Activated naive CD4-positive, alpha-beta T cell (primary cell): ENCODE data around the gene PLA2G2F.

ENCODE experiments used
- DNase-seq, 4 experiments: peaks; one replicate each; lab custom pipeline; 2025; lab: John Stamatoyannopoulos, UW

Gene PLA2G2F

GRCh38 chr1:20138961-20139550 lies at the start of gene PLA2G2F:
TSS of gene PLA2G2F (plus strand) at chr1:20139323. CDS start at chr1:20139428, 105 bp downstream.
- DNase-seq, result no peak

GRCh38 chr1:20089328-20090077 lies 49.6 kb upstream of the PLA2G2F start:
- no peak for DNase-seq

GRCh38 chr1:20090119-20090518 lies 49.0 kb upstream of the PLA2G2F start:
- DNase-seq, result no peak

GRCh38 chr1:20090641-20091040 lies 48.5 kb upstream of the PLA2G2F start:
- DNase-seq, result no peak

GRCh38 chr1:20093303-20093702 lies 45.8 kb upstream of the PLA2G2F start:
- DNase-seq, result no peak

GRCh38 chr1:20093940-20094391 lies 45.2 kb upstream of the PLA2G2F start:
- DNase-seq, result no peak

- no peak for DNase-seq
These were observed 43.3 kb upstream of the PLA2G2F start for GRCh38 chr1:20095564-20096434.

GRCh38 chr1:20096840-20097447 lies 42.2 kb upstream of the PLA2G2F start:
- DNase-seq, result no peak

GRCh38 chr1:20099533-20099932 lies 39.6 kb upstream of the PLA2G2F start:
- no peak for DNase-seq

GRCh38 chr1:20100632-20101355 lies 38.3 kb upstream of the PLA2G2F start:
- DNase-seq, result no peak

GRCh38 chr1:20102875-20103274 lies 36.2 kb upstream of the PLA2G2F start:
- no peak for DNase-seq

- DNase-seq, result no peak
These were observed 33.3 kb upstream of the PLA2G2F start for GRCh38 chr1:20105856-20106255.

GRCh38 chr1:20107351-20107750 lies 31.8 kb upstream of the PLA2G2F start:
- DNase-seq, result no peak

GRCh38 chr1:20107796-20108195 lies 31.3 kb upstream of the PLA2G2F start:
- no peak for DNase-seq

- DNase-seq, result no peak
These were observed 30.6 kb upstream of the PLA2G2F start for GRCh38 chr1:20108366-20109123.

- no peak for DNase-seq
These were observed 29.8 kb upstream of the PLA2G2F start for GRCh38 chr1:20109223-20109856.

- no peak for DNase-seq
These were observed 28.4 kb upstream of the PLA2G2F start for GRCh38 chr1:20110679-20111078.

- no peak for DNase-seq
These were observed 27.7 kb upstream of the PLA2G2F start for GRCh38 chr1:20111452-20111851.

GRCh38 chr1:20112279-20113000 lies 26.7 kb upstream of the PLA2G2F start:
- no peak for DNase-seq
